Islet precursor cell (in vitro differentiated cells): ENCODE measurements around the gene AGFG2.

Experiments
- DNase-seq: peaks from one replicate; pipeline ENCODE4 v3.0.0-alpha.2; 2018

Gene AGFG2

DNA sequence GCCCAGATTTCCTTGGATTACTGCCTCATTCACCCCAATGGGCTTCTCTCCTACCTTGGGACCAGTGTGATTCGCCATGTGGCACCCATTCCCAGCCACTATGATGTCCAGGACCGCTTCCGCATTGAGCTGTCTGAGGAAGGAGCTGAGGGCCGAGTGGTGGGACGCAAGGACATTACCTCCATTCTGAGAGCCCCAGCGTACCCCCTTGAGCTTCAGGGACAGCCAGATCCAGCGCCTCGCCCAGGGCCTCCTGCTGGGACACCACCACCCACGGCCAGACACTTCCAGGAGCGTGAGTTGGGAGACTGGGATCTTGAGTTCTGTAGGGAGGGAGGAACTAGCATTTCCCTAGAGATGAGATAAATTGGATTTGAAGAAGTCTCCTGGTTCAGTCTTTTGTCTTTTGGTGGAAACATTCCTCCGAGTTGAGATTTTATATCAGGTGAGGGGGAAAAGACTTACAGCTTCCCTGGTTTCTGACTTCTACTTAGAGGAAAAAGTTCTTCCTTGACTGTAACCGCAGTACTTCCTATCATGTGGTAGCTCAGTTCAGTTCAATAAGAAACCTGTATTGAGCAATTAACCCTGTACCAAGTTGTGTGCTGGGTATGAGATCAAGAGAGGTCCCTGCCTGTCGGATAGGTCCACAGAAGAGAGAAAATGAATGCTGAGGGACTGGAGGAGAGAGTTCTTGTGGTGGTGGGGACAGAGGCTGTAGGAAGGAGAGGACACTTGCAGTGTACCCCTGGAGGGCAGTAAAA lies 74.6 kb downstream of the AGFG2 start:
- DNase-seq: no peak

DNA sequence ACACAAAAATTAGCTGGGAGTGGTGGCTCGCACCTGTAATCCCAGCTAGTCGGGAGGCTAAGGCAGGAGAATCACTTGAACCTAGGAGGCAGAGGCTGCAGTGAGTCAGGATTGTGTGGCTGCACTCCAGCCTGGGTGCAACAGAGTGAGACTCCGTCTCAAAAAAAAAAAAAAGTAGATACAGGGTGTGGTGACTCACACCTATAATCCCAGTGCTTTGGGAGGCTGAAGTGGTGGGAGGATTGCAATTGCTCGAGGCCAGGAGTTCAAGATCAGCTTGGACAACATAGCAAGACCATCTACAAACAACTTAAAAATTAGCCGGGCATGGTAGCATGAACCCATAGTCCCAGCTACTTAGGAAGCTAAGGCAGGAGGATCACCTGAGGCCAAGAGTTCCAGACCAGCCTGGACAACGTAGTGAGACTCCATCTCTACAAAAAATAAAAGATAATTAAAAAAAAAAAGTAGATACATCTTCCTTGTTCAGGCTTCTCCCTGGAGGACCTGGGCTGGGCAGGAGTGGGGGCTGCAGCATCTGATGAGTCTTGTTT lies 75.4 kb downstream of the AGFG2 start:
- DNase-seq: no peak
